H9 (cell line): ENCODE measurements around the gene MARF1. TPM values are rescaled to one million over a fixed set of nuclear protein-coding genes. Genes with fewer than 3 reads are reported as not detected.

Experiments
- DNase-seq: peaks from one replicate; pipeline ENCODE4 v3.0.0-alpha.2; 2017
- H2AFZ ChIP-seq: one replicate; pipeline ENCODE4 v1.6.1; 2013; ENCODE audit warnings: mild to moderate bottlenecking, low read length, control low read depth, moderate library complexity
- H2AK5ac ChIP-seq: 2 replicates; pipeline ENCODE4 v1.6.1; 2013; ENCODE audit warnings: low read length, control low read depth, mixed read lengths; ENCODE audit not compliant: insufficient read length
- H2BK120ac ChIP-seq: one replicate; pipeline ENCODE4 v1.6.1; 2013; ENCODE audit warnings: low read depth, mild to moderate bottlenecking, low read length, control low read depth, inconsistent platforms; ENCODE audit not compliant: poor library complexity, severe bottlenecking
- H2BK12ac ChIP-seq: 2 replicates; pipeline ENCODE4 v1.6.1; 2013; ENCODE audit warnings: low read length, control low read depth, mixed read lengths, low read depth; ENCODE audit not compliant: insufficient read length
- H2BK15ac ChIP-seq: 2 replicates; pipeline ENCODE4 v1.6.1; 2013; ENCODE audit warnings: low read depth, low read length, control low read depth
- H2BK20ac ChIP-seq: one replicate; pipeline ENCODE4 v1.6.1; 2013; ENCODE audit warnings: low read depth, mild to moderate bottlenecking, low read length, control low read depth, inconsistent platforms; ENCODE audit not compliant: poor library complexity, severe bottlenecking
- H2BK5ac ChIP-seq: 2 replicates; pipeline ENCODE4 v1.6.1; 2013; ENCODE audit warnings: low read length, control low read depth, mixed read lengths; ENCODE audit not compliant: insufficient read length
- H3K14ac ChIP-seq: 2 replicates; pipeline ENCODE4 v1.6.1; 2013; ENCODE audit warnings: low read length, control low read depth; ENCODE audit not compliant: insufficient read depth
- H3K18ac ChIP-seq: 2 replicates; pipeline ENCODE4 v1.6.1; 2013; ENCODE audit warnings: low read depth, mild to moderate bottlenecking, mixed read lengths, low read length, control low read depth; ENCODE audit not compliant: insufficient read length
- H3K23ac ChIP-seq: 2 replicates; pipeline ENCODE4 v1.6.1; 2013; ENCODE audit warnings: low read length, control low read depth, mixed read lengths, low read depth; ENCODE audit not compliant: insufficient read length
- H3K23me2 ChIP-seq: 2 replicates; pipeline ENCODE4 v1.6.1; 2013; ENCODE audit warnings: low read depth, mild to moderate bottlenecking, mixed read lengths, low read length, control low read depth; ENCODE audit not compliant: insufficient read length, poor library complexity, severe bottlenecking
- H3K27ac ChIP-seq: 2 replicates; pipeline ENCODE4 v1.5.1; 2013; ENCODE audit warnings: low read length, control low read depth, mixed read lengths, low read depth; ENCODE audit not compliant: insufficient read length
- H3K27me3 ChIP-seq: 2 replicates; pipeline ENCODE4 v1.6.1; 2013; ENCODE audit warnings: low read length, control low read depth, inconsistent platforms; ENCODE audit not compliant: insufficient read depth
- H3K4ac ChIP-seq: 2 replicates; pipeline ENCODE4 v1.6.1; 2013; ENCODE audit warnings: low read depth, mild to moderate bottlenecking, control low read depth, inconsistent platforms, low read length, moderate library complexity
- H3K4me1 ChIP-seq: 2 replicates; pipeline ENCODE4 v1.6.1; 2013; ENCODE audit warnings: low read length, control low read depth, inconsistent platforms; ENCODE audit not compliant: insufficient read depth
- H3K4me2 ChIP-seq: 2 replicates; pipeline ENCODE4 v1.6.1; 2013; ENCODE audit warnings: low read length, control low read depth, mixed read lengths; ENCODE audit not compliant: insufficient read length, insufficient read depth
- H3K56ac ChIP-seq: 2 replicates; pipeline ENCODE4 v1.6.1; 2013; ENCODE audit warnings: low read depth, mild to moderate bottlenecking, mixed read lengths, low read length, control low read depth; ENCODE audit not compliant: insufficient read length
- H3K79me1 ChIP-seq: 2 replicates; pipeline ENCODE4 v1.6.1; 2013; ENCODE audit warnings: low read depth, mild to moderate bottlenecking, moderate library complexity, low read length, control low read depth, inconsistent platforms; ENCODE audit not compliant: insufficient read depth, poor library complexity, severe bottlenecking
- H3K79me2 ChIP-seq: 2 replicates; pipeline ENCODE4 v1.6.1; 2013; ENCODE audit warnings: low read length, control low read depth, inconsistent platforms; ENCODE audit not compliant: insufficient read depth
- H3K9ac ChIP-seq: 2 replicates; pipeline ENCODE4 v1.6.1; 2013; ENCODE audit warnings: low read length, control low read depth, mixed read lengths; ENCODE audit not compliant: insufficient read length; ENCODE audit errors: extremely low read depth
- H3K9me3 ChIP-seq: one replicate; pipeline ENCODE4 v1.6.1; 2013; ENCODE audit warnings: low read depth, low read length, inconsistent platforms; ENCODE audit not compliant: control insufficient read depth
- H3T11ph ChIP-seq: one replicate; pipeline ENCODE4 v1.6.1; 2013; ENCODE audit warnings: mild to moderate bottlenecking, low read length, control low read depth, inconsistent platforms
- H4K20me1 ChIP-seq: one replicate; pipeline ENCODE4 v1.6.1; 2013; ENCODE audit not compliant: control insufficient read depth, insufficient read length, insufficient read depth
- H4K5ac ChIP-seq: 2 replicates; pipeline ENCODE4 v1.6.1; 2013; ENCODE audit warnings: low read depth, mild to moderate bottlenecking, mixed read lengths, low read length, control low read depth; ENCODE audit not compliant: insufficient read length
- H4K8ac ChIP-seq: replicated peaks from 2 replicates; pipeline ENCODE4 v1.6.1; 2013; ENCODE audit warnings: low read length, control low read depth, mixed read lengths, low read depth; ENCODE audit not compliant: insufficient read length
- H4K91ac ChIP-seq: 2 replicates; pipeline ENCODE4 v1.6.1; 2013; ENCODE audit warnings: low read depth, mild to moderate bottlenecking, moderate library complexity, mixed read lengths, low read length, control low read depth; ENCODE audit not compliant: insufficient read length
- H3K27ac Mint-ChIP-seq, 3 experiments: 2 replicates in 2 of 3; 3 replicates in 1 of 3; pipeline ENCODE4 v1.8.0; 2020 to 2021; ENCODE audit warnings: mixed read lengths in 3 of 3, mild to moderate bottlenecking in 1 of 3, moderate library complexity in 1 of 3
- H3K27me3 Mint-ChIP-seq: 2 replicates; pipeline ENCODE4 v1.8.0; 2021; ENCODE audit warnings: low read depth, mild to moderate bottlenecking, moderate library complexity, mixed read lengths
- H3K36me3 Mint-ChIP-seq, 3 experiments: 2 replicates in 2 of 3; 3 replicates in 1 of 3; pipeline ENCODE4 v1.8.0; 2020 to 2021; ENCODE audit warnings: low read depth in 3 of 3, mixed read lengths in 3 of 3; ENCODE audit not compliant: insufficient read depth in 1 of 3
- H3K4me1 Mint-ChIP-seq, 2 experiments: 2 replicates each; pipeline ENCODE4 v1.8.0; 2020; ENCODE audit warnings: mixed read lengths in 2 of 2
- H3K4me3 Mint-ChIP-seq, 2 experiments: 2 replicates in 1 of 2; 3 replicates in 1 of 2; pipeline ENCODE4 v1.8.0; 2020 to 2021; ENCODE audit warnings: mild to moderate bottlenecking in 2 of 2, mixed read lengths in 2 of 2, moderate library complexity in 1 of 2
- H3K9me3 Mint-ChIP-seq, 2 experiments: 2 replicates in 1 of 2; 3 replicates in 1 of 2; pipeline ENCODE4 v1.8.0; 2020; ENCODE audit warnings: mild to moderate bottlenecking in 2 of 2, mixed read lengths in 2 of 2, moderate library complexity in 1 of 2
- WGBS: extraction: QIAGEN DNeasy Blood & Tissue Kit; methylation state at CpG from one replicate; pipeline ENCODE4 v1.1.7; 2013; ENCODE audit warnings: missing lambda C conversion rate, low lambda C conversion rate, mixed read lengths; ENCODE audit not compliant: insufficient read length; ENCODE audit errors: extremely low coverage; 5-methylcytosine and 5-hydroxymethylcytosine counted together
- total RNA-seq: library from RNA; stranded (reverse); gene quantifications from 2 replicates; pipeline ENCODE4 v1.2.1, GENCODE V29; 2021
- TF ChIP-seq, protein P1 (sequence below): fragments of 200-600 bp; sonication (generic); conservative IDR thresholded peaks from 3 replicates; pipeline ENCODE4 v1.8.0; 2021; ENCODE audit warnings: antibody characterized with exemption, mild to moderate bottlenecking

Gene MARF1
- total RNA-seq, 1 experiment from 2014 or later = 23.3 TPM

DNA sequence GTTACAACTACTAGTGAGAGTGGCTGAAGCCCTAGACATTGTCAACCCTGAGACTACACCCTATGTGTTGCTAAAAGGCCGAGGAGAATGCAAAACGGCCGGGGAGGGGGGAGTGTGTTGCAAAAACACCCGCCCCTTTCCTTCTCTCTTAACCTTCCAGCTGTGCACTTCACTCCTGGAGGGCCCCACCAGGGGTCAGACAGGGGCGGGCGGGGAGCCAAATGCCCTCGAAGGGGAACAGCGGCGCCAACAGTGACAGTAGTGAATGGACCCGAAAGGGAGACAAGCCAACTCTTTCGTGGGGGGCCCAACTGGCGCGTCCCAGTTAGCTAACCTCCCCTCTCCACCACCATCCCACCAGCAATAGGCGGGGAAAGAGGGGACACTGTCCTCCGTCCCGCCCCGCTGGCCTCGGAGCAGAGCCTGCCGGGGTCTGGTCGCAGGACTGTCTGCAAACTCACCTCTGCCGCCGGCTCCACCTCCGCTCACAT lies 352 bp downstream of the MARF1 start:
- H3K4me2 ChIP-seq = peak overlapping the region; percentile 63
- no peaks in the 10 kb centered on the region for H3K27me3 ChIP-seq
- no peak overlapping the region for H3K18ac ChIP-seq
- no peaks in the 10 kb centered on the region for H3K27me3 Mint-ChIP-seq
- H3K27ac Mint-ChIP-seq = peak overlapping the region in 1 of 3 experiments; percentile 90; a peak in 2 of 7 replicates
- no peak overlapping the region for H3K23ac ChIP-seq
- peak overlapping the region; percentile 85 to 90 for H3K4me3 Mint-ChIP-seq
- H3K23me2 ChIP-seq = peaks cover 4% of the 10 kb centered on the region
- no peak overlapping the region for H3K4ac ChIP-seq
- no peak overlapping the region for H2BK120ac ChIP-seq
- H3K9ac ChIP-seq = peak overlapping the region; percentile 74
- no peak overlapping the region for H2BK5ac ChIP-seq
- no peak overlapping the region for H2BK20ac ChIP-seq
- peaks cover 3% of the 10 kb centered on the region for H3K79me1 ChIP-seq
- no peak overlapping the region for H4K91ac ChIP-seq
- H4K8ac ChIP-seq = no peak overlapping the region
- DNase-seq = no peak
- peak overlapping the region; percentile 37 for H3K14ac ChIP-seq
- peaks cover 10 to 16% (median 15%) of the 10 kb centered on the region in 3 experiments; a peak in 6 of 7 replicates for H3K36me3 Mint-ChIP-seq
- no peak overlapping the region for H2AFZ ChIP-seq
- H3K9me3 Mint-ChIP-seq = no peaks in the 10 kb centered on the region
- TF ChIP-seq, protein P1, sequence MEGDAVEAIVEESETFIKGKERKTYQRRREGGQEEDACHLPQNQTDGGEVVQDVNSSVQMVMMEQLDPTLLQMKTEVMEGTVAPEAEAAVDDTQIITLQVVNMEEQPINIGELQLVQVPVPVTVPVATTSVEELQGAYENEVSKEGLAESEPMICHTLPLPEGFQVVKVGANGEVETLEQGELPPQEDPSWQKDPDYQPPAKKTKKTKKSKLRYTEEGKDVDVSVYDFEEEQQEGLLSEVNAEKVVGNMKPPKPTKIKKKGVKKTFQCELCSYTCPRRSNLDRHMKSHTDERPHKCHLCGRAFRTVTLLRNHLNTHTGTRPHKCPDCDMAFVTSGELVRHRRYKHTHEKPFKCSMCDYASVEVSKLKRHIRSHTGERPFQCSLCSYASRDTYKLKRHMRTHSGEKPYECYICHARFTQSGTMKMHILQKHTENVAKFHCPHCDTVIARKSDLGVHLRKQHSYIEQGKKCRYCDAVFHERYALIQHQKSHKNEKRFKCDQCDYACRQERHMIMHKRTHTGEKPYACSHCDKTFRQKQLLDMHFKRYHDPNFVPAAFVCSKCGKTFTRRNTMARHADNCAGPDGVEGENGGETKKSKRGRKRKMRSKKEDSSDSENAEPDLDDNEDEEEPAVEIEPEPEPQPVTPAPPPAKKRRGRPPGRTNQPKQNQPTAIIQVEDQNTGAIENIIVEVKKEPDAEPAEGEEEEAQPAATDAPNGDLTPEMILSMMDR = peak; percentile 45; the same call in 2 of the 3 replicates
- no peak overlapping the region for H3K56ac ChIP-seq
- no peaks in the 10 kb centered on the region for H3K9me3 ChIP-seq
- H3K4me1 Mint-ChIP-seq = peaks cover 15 to 16% of the 10 kb centered on the region in 2 experiments
- H4K20me1 ChIP-seq = no peaks in the 10 kb centered on the region
- H2BK12ac ChIP-seq = no peak overlapping the region
- peak overlapping the region; percentile 38 for H3K27ac ChIP-seq
- no CpG with 5 or more reads among the region's 23 CpGs for WGBS
- peaks cover 6% of the 10 kb centered on the region for H3K79me2 ChIP-seq
- no peak overlapping the region for H2AK5ac ChIP-seq
- H2BK15ac ChIP-seq = no peak overlapping the region
- H4K5ac ChIP-seq = no peak overlapping the region
- no peaks in the 10 kb centered on the region for H3K4me1 ChIP-seq
- H3T11ph ChIP-seq = no peak overlapping the region
